T-helper 17 cell (primary cell): ENCODE results near the gene LRMDA. TPM values are rescaled to one million over a fixed set of nuclear protein-coding genes. Genes with fewer than 3 reads are reported as not detected.
"Not testable (repeated sequence)": the region's sequence is repeated elsewhere in the genome, so short reads cannot be mapped to it uniquely, and the experiment has no call there.

Source experiments
- ATAC-seq: fragments of 150-1000 bp; cut with Tn5 transposase; 2 replicates; pipeline ENCODE4 v1.10.0; 2021; ENCODE audit warnings: mild to moderate bottlenecking, moderate library complexity
- DNase-seq, 3 donors: peaks; one replicate each; pipeline versions ENCODE4 v3.0.0 to v3.0.0-alpha.2; 2020 to 2021
- H3K9me3 ChIP-seq: one replicate; pipeline ENCODE4 v1.7.0; 2013; ENCODE audit warnings: low read length, mild to moderate bottlenecking; ENCODE audit not compliant: control insufficient read depth, poor library complexity, severe bottlenecking
- H3K27ac Mint-ChIP-seq: one replicate; pipeline ENCODE4 v1.8.0; 2022; ENCODE audit warnings: mild to moderate bottlenecking, moderate library complexity, mixed read lengths
- H3K27me3 Mint-ChIP-seq: one replicate; pipeline ENCODE4 v1.8.0; 2022; ENCODE audit warnings: mixed read lengths
- H3K36me3 Mint-ChIP-seq: one replicate; pipeline ENCODE4 v1.8.0; 2022; ENCODE audit warnings: low read depth, mixed read lengths
- H3K4me1 Mint-ChIP-seq: one replicate; pipeline ENCODE4 v1.8.0; 2022; ENCODE audit warnings: mild to moderate bottlenecking, mixed read lengths
- H3K4me3 Mint-ChIP-seq: one replicate; pipeline ENCODE4 v1.8.0; 2022; ENCODE audit warnings: mild to moderate bottlenecking, moderate library complexity, mixed read lengths
- total RNA-seq, 4 donors: library from RNA in 2 of 4; stranded (reverse) in 2 of 4; gene quantifications; one replicate each; pipeline ENCODE4 v1.2.3 and lab custom pipeline; 2022 to 2026

Gene LRMDA
- total RNA-seq, 2 donors from 2014 or later: not detected

DNA sequence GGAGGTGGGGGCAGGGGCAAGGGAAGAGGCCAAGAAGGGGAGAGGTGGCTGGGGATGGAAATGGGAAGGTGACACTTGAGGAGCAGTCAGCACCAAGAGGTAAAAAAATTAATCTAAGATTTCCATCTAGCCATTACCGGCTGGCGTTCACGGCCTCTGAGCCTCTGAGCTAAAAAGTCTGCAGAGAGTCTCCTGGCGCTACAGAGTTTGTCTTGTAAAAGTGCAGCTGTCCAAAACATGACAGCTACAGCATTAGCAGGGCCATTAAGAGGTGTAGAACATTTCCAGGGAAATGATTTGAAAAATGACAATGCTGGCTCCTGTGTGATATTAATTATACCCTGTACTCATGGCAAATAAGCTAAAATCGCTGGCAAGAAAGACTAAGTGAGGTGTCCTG, 167.6 kb downstream of the LRMDA start:
- Mint-ChIP-seq H3K36me3 (no peaks in the 10 kb centered on the region), H3K4me1 (no peaks in the 10 kb centered on the region), H3K4me3 (no peak overlapping the region), H3K27me3 (peaks cover 30% of the 10 kb centered on the region), H3K27ac (no peak overlapping the region)
- ATAC-seq (no peak), DNase-seq (no peak)
- H3K9me3 ChIP-seq: no peaks in the 10 kb centered on the region

DNA sequence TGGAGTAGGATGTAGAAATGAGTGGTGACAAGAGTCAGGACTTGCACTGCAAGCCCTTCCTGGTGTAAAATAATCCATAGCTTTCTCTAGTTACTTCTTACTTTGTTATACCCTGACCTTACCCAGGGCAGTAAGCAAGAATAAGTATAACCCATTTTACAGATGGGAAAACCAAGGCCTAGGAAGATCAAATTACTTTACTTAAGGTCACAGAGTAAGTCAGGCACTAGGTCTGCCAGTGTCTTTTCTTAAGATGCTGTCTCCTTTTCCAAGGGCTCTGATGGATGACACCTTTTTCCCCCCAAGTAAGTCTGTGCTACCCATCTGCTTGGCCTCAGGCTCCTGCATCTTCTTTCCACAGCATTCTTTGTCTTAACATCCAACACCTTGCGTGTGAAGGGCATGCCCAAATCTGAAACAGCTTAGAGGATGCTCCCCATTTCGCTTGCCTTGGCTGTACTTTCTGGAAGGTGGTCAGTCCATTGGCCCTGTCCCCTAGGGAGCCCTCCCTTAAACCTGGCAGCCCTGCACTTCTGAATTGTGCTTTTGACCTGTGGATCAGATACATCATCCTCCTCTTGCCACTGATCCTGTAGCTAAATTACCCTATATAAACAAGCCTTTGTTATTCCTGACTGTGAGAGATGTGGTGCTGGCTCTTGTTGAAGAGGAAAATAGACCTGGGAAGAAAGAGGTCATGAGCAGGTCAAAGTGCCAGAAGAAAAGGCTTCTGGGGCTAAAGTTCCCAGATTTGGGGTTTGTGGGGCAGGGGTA, 168.6 kb downstream of the LRMDA start:
- DNase-seq: no peak
- Mint-ChIP-seq H3K36me3 (no peaks in the 10 kb centered on the region), H3K27me3 (peaks cover 38% of the 10 kb centered on the region), H3K4me1 (no peaks in the 10 kb centered on the region), H3K27ac (no peak overlapping the region), H3K4me3 (no peak overlapping the region)
- no peaks in the 10 kb centered on the region for H3K9me3 ChIP-seq
- no peak for ATAC-seq

DNA sequence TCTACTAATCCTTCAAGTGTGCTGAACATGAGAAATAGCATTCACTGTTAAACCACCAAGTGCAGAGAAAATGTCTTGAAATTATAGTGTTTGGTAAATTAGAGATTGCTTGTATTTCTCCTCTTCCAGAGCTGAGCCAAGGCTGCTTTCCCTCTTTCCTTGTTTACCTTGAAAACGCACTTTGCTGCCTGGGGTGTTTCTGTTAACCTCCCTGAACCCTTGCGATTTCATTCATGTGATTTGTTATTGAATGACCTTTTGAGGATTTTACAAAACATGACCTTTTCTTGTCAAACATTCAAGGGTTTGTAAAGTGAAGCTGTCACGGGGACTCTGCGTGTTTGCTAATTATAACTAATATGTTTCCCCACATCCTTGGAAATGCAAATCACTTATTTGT, 169.4 kb downstream of the LRMDA start:
- Mint-ChIP-seq H3K4me1 (no peaks in the 10 kb centered on the region), H3K36me3 (no peaks in the 10 kb centered on the region), H3K27ac (no peak overlapping the region), H3K4me3 (no peak overlapping the region), H3K27me3 (peaks cover 46% of the 10 kb centered on the region)
- DNase-seq (no peak), ATAC-seq (no peak)
- H3K9me3 ChIP-seq: no peaks in the 10 kb centered on the region

DNA sequence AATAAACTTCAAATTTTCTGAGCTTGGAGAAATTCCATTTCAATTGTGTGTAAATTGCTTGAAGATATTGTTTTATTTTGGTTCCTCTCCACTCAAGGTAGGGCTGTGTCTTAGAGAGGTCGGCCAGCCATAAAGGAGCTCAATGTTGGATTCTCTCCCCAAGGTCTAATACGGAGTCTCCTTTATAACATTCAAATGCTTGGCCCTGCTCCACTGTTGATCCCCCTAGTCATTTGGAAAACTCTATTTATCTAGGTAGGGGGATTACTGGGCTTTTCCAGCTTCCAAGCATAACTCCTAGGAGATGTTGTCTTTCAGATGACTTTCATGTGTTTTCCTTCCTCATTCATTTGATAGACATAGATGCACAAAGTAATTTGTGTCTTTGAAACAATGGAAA, 170.9 kb downstream of the LRMDA start:
- DNase-seq (no peak), ATAC-seq (no peak)
- Mint-ChIP-seq H3K27me3 (peaks cover 49% of the 10 kb centered on the region), H3K4me1 (no peaks in the 10 kb centered on the region), H3K4me3 (no peak overlapping the region), H3K36me3 (no peaks in the 10 kb centered on the region), H3K27ac (no peak overlapping the region)
- no peaks in the 10 kb centered on the region for H3K9me3 ChIP-seq

DNA sequence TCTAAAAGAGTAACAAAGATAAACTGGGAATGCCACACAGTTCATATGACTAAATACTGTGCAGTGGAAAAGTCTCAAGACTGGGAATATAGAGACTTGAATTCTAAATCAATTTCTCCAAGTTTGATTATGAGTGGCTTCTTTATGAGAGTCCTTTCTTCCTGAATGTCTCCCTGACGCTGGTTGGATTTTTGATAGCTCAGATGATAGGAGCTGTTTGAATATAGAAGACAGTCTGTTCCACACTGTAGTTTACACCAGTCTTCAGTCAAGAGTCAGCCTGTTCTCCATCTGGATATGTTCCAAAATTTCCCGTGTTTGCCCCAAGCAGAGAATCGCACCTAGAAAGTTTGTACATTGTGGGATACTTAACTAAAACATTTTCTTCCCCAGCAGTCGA, 173.7 kb downstream of the LRMDA start:
- Mint-ChIP-seq H3K36me3 (no peaks in the 10 kb centered on the region), H3K27me3 (peaks cover 46% of the 10 kb centered on the region), H3K27ac (no peak overlapping the region), H3K4me3 (no peak overlapping the region), H3K4me1 (no peaks in the 10 kb centered on the region)
- DNase-seq (no peak), ATAC-seq (no peak)
- no peaks in the 10 kb centered on the region for H3K9me3 ChIP-seq

DNA sequence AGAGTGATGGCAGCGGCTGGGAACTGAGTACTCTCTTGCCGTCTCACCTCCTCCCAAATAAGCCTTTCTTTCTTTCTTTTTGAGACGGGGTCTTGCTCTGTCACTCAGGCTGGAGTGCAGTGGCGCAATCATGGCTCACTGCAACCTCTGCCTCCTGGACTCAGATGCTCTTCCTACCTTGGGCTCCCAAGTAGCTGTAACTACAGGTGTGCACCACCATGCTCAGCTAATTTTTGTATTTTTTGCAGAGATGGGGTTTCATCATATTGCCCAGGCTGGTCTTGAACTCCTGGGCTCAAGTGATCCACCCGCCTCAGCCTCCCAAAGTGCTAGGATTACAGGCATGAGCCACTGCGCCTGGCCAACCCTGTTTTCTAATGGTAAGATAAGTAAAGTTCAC, 174.4 kb downstream of the LRMDA start:
- not testable (repeated sequence) for H3K4me3 Mint-ChIP-seq, H3K4me1 Mint-ChIP-seq, DNase-seq, H3K9me3 ChIP-seq, H3K36me3 Mint-ChIP-seq, ATAC-seq, H3K27ac Mint-ChIP-seq
- H3K27me3 Mint-ChIP-seq: peaks cover 42% of the 10 kb centered on the region

DNA sequence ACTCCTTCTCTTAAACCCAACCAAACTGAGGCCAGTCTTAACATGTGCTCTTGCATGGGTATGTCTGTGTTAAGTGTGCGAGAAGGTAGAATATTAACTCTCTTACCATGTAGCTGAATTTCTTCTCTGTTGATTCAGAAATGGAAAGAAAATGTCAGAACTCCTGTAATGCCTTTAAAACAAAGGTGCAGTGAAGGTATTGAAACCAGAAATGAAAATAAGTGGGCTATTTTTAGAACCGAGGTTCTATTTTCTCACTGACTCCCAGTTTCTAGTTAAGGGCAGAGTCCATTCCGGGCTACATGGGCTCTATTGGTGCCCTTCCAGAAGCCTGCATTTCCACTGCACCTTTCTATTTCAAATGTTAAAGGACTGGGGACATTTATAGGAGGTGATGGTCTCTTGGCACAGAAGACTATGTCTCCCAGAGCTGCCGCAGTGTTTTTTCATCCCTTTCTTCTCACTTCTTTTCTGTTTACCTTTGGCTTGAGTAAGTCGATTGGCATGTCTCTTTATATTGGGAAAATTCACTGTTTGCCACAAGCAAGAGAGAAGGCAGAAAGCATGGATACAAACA, 174.9 kb downstream of the LRMDA start:
- Mint-ChIP-seq H3K36me3 (no peaks in the 10 kb centered on the region), H3K4me3 (no peak overlapping the region), H3K4me1 (no peaks in the 10 kb centered on the region), H3K27ac (no peak overlapping the region), H3K27me3 (peaks cover 39% of the 10 kb centered on the region)
- DNase-seq (no peak), ATAC-seq (no peak)
- no peaks in the 10 kb centered on the region for H3K9me3 ChIP-seq

DNA sequence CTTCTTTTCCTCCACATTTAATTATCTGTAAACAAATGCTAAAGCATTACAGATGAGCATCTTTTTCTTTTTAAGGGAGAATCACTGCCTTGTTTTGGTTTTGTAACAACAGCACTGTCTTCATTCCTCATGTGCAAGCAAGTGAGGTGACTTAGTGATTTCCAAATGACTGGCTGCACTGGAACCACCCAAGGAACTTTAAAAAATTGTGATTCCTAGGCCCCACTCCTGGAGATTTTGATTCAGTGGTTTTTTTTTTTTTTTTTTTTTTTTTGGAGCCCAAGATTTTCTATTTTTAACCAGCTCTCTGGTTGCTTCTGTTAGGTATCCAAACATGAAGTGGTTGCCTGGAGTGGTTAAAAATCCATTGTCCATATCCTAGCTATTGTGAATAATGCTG, 176.2 kb downstream of the LRMDA start:
- H3K36me3 Mint-ChIP-seq: no peaks in the 10 kb centered on the region

DNA sequence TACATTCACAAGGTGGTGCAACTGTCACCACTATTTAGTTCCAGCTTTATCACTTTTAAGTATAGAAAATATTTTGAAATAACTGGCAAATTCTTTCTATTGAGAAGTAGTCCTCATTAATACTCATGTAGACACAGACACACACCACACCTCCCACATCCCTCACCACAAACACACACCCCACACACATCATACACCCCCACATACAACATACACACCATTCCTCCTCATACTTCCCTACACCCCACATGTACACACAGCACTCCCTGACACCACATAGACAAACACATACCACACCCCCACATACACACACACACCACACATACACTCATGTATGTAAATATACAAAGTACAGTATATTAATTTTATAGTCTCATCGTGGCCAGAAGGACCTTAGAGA, 178.8 kb downstream of the LRMDA start:
- DNase-seq: no peak
- Mint-ChIP-seq H3K36me3 (no peaks in the 10 kb centered on the region), H3K4me3 (no peak overlapping the region), H3K27me3 (peaks cover 36% of the 10 kb centered on the region), H3K4me1 (no peaks in the 10 kb centered on the region), H3K27ac (no peak overlapping the region)
- ATAC-seq: no peak
- H3K9me3 ChIP-seq: no peaks in the 10 kb centered on the region

More for the DNA sequence above, 176.2 kb downstream of the LRMDA start:
- no peak overlapping the region for H3K4me3 Mint-ChIP-seq
- no peaks in the 10 kb centered on the region for H3K4me1 Mint-ChIP-seq
- DNase-seq: no peak
- peaks cover 32% of the 10 kb centered on the region for H3K27me3 Mint-ChIP-seq
- ATAC-seq: no peak
- H3K9me3 ChIP-seq: no peaks in the 10 kb centered on the region
- H3K27ac Mint-ChIP-seq: no peak overlapping the region

DNA sequence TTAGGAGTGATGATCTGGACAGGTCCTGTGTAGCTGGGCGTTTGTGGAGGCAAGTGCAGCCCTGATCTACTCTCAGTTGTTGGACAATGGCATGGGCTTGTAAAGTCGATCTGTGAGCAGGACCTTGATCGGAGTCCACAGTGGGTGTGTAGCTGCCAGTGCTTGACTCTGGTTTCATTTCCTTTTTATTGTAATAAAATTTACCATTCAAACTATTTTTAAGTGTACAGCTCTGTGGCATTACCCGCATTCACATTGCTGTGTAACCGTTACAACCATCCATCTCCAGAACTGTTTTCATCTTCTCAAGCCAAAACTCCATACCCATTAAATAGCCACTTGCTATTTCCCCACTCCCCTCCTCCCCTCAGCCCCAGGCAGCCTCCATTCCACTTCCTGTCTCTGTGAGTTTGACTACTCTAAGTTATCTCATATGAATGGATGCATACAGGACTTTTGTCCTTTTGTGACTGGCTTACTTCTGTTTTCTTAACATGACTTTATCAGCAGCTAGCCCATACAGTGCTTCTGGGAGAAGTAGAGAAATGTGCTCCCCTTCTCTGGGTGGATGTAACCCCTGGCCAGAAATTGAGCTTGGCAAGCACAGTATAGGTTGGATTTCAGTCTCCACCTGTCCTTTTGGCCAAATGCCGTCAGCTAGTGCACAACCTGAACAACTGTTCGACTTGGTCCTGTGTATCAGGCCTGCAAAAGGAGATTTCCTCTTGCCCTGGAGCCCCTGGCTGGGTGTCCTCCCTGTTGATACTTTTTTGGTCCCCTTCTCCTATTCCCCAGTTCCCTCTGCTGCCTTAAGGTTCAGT, 180.0 kb downstream of the LRMDA start:
- H3K4me3 Mint-ChIP-seq: no peak overlapping the region
- no peak overlapping the region for H3K27ac Mint-ChIP-seq
- peaks cover 37% of the 10 kb centered on the region for H3K27me3 Mint-ChIP-seq
- no peak for ATAC-seq
- no peaks in the 10 kb centered on the region for H3K4me1 Mint-ChIP-seq
- no peak for DNase-seq
- H3K36me3 Mint-ChIP-seq: no peaks in the 10 kb centered on the region
- no peaks in the 10 kb centered on the region for H3K9me3 ChIP-seq

DNA sequence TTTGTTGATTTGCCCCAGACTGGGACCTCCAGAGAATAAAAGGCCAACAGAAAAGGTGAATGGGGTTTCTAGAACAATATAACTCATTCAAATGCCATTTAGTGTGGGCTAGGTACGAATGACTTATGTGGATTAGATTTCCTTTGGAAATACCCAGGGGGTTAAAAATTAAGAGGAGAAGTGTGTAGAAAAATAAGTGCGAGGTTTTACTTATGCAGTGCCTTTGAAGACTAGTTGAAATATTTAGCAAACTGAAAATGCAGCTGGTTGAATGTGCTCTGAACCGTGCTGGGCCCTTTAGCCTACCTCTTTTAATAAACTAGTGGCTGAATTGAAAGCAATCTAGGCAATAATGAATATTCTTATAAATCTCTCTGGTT, 180.6 kb downstream of the LRMDA start:
- Mint-ChIP-seq H3K27me3 (peaks cover 43% of the 10 kb centered on the region), H3K36me3 (no peaks in the 10 kb centered on the region), H3K4me3 (no peak overlapping the region), H3K4me1 (no peaks in the 10 kb centered on the region), H3K27ac (no peak overlapping the region)
- no peak for ATAC-seq
- no peak for DNase-seq
- H3K9me3 ChIP-seq: no peaks in the 10 kb centered on the region

DNA sequence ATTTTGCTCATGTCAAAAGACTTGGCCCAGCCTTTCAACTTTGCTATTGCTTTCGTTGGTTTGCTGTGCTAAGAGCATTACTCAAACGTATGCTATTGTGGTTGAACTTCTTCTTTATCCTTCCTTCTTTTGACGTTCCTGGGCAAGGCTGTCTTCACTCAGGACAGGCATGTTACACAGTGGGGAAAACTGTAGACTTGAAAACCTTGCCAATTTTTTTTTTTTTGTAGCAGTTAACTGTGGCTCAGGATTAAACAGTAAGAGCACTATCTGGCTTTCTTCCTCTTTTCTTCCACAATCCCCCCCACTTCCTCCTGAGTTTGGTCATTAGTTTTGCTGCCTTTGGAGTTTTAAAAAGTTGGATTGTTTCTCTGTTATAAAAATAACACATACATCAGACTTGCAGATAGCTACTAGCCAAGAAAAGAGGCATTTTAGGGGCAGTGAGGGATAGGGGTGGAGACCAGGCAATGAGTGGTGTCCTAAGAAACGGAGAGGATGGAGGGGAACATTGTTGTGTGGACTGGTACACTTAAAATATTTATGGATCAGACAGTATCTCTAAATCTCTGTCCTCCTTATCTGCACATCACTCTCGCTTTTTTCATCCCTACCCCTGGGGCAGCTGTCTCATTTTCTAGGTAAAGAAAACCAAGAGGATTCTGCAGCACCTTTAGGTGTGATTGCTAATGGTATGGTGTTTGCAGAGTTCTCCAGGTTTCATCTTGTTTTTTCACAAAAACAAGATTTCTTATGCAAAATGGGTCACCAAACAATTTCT, 181.7 kb downstream of the LRMDA start:
- no peak overlapping the region for H3K27ac Mint-ChIP-seq
- no peaks in the 10 kb centered on the region for H3K36me3 Mint-ChIP-seq
- no peaks in the 10 kb centered on the region for H3K4me1 Mint-ChIP-seq
- H3K27me3 Mint-ChIP-seq: peaks cover 43% of the 10 kb centered on the region
- H3K4me3 Mint-ChIP-seq: no peak overlapping the region
- no peak for DNase-seq
- no peaks in the 10 kb centered on the region for H3K9me3 ChIP-seq
- no peak for ATAC-seq
